Mammary epithelial cell (primary cell): Measurements from ENCODE around the gene DDX51.

Experiments used
- CTCF ChIP-seq, 2 donors: IDR thresholded peaks in 1 of 2; conservative IDR thresholded peaks in 1 of 2; 2 replicates each; pipeline ENCODE4 v1.5.1; 2011 to 2012; ENCODE audit warnings: inconsistent platforms in 2 of 2, low read length in 2 of 2, mild to moderate bottlenecking in 2 of 2, control low read depth in 1 of 2, low read depth in 1 of 2; ENCODE audit not compliant: insufficient read depth in 1 of 2; ENCODE audit errors: extremely low read depth in 1 of 2
- EZH2 ChIP-seq: IDR thresholded peaks from 2 replicates; pipeline ENCODE4 v1.6.1; 2012; ENCODE audit warnings: low read length, inconsistent platforms, borderline replicate concordance

GRCh38 chr12:132174015-132174838, 30.1 kb upstream of the DDX51 start:
- no peak for TF ChIP-seq CTCF (conservative IDR thresholded peaks at IDR 0.05 in 1 of 2, IDR thresholded peaks at IDR 0.05 in 1 of 2; ENCODE audit: extremely low read depth in 1 of 2, insufficient read depth in 1 of 2, low read depth in 1 of 2, low read length in 2 of 2)
- TF ChIP-seq EZH2: no peak
